CD14-positive monocyte (primary cell): ENCODE results near the gene LYZL1. TPM values are rescaled to one million over a fixed set of nuclear protein-coding genes. Genes with fewer than 3 reads are reported as not detected.

Experiments used
- DNase-seq, 3 donors: peaks; one replicate each; pipeline ENCODE4 v3.0.0-alpha.2; 2011 to 2022
- H2AFZ ChIP-seq: 2 replicates; pipeline ENCODE4 v1.6.0; 2012; ENCODE audit warnings: mild to moderate bottlenecking, low read depth, low read length, inconsistent platforms; ENCODE audit not compliant: insufficient read depth, poor library complexity, severe bottlenecking
- H3K27ac ChIP-seq, 2 donors: 1 replicate in 1 of 2; 2 replicates in 1 of 2; pipeline ENCODE4 v1.5.1; 2012 to 2013; ENCODE audit warnings: low read length in 2 of 2, control low read depth in 1 of 2, inconsistent platforms in 1 of 2, low read depth in 1 of 2, mild to moderate bottlenecking in 1 of 2
- H3K27me3 ChIP-seq, 2 donors: one replicate each; pipeline versions ENCODE4 v1.6.0 to v1.6.1; 2011 to 2013; ENCODE audit warnings: low read length in 2 of 2; ENCODE audit not compliant: control insufficient read depth in 2 of 2, insufficient read depth in 2 of 2
- H3K36me3 ChIP-seq, 2 donors: replicated peaks in 1 of 2; 1 replicate in 1 of 2; 2 replicates in 1 of 2; pipeline versions ENCODE4 v1.5.1 to v1.6.1; 2012 to 2013; ENCODE audit warnings: low read length in 2 of 2, control low read depth in 1 of 2, inconsistent platforms in 1 of 2, mild to moderate bottlenecking in 1 of 2; ENCODE audit not compliant: insufficient read depth in 2 of 2, control insufficient read depth in 1 of 2
- H3K4me1 ChIP-seq, 2 donors: 1 replicate in 1 of 2; 2 replicates in 1 of 2; pipeline versions ENCODE4 v1.5.1 to v1.6.1; 2012 to 2013; ENCODE audit warnings: low read length in 2 of 2, control low read depth in 1 of 2, inconsistent platforms in 1 of 2, mild to moderate bottlenecking in 1 of 2, moderate library complexity in 1 of 2; ENCODE audit not compliant: insufficient read depth in 2 of 2, control insufficient read depth in 1 of 2
- H3K4me2 ChIP-seq: replicated peaks from 2 replicates; pipeline ENCODE3; 2012; ENCODE audit warnings: low read length, moderate library complexity, mild to moderate bottlenecking; ENCODE audit not compliant: poor library complexity, severe bottlenecking; ENCODE audit errors: extremely low read depth
- H3K4me3 ChIP-seq, 3 experiments: fragments of 200-600 bp in 1 of 3; sonication (generic) in 1 of 3; replicated peaks in 1 of 3; 1 replicate in 2 of 3; 2 replicates in 1 of 3; pipeline ENCODE4 v1.5.1; 2011 to 2013; ENCODE audit warnings: low read length in 3 of 3, mild to moderate bottlenecking in 3 of 3, control low read depth in 2 of 3, low read depth in 2 of 3, inconsistent platforms in 1 of 3, moderate library complexity in 1 of 3
- H3K79me2 ChIP-seq: 2 replicates; pipeline ENCODE4 v1.6.0; 2012; ENCODE audit warnings: mild to moderate bottlenecking, control low read depth, inconsistent platforms, low read length, moderate library complexity; ENCODE audit not compliant: insufficient read depth
- H3K9ac ChIP-seq: 2 replicates; pipeline ENCODE4 v1.6.0; 2017; ENCODE audit warnings: low read length, mild to moderate bottlenecking; ENCODE audit not compliant: insufficient read depth, poor library complexity, severe bottlenecking
- H3K9me3 ChIP-seq, 2 donors: replicated peaks in 1 of 2; 1 replicate in 1 of 2; 2 replicates in 1 of 2; pipeline versions ENCODE4 v1.5.1 to v1.6.1; 2012 to 2013; ENCODE audit warnings: low read length in 2 of 2, control low read depth in 1 of 2; ENCODE audit not compliant: control insufficient read depth in 1 of 2, insufficient read depth in 1 of 2
- H4K20me1 ChIP-seq: 2 replicates; pipeline ENCODE4 v1.6.0; 2012; ENCODE audit warnings: mild to moderate bottlenecking, low read length, control low read depth, moderate library complexity; ENCODE audit not compliant: insufficient read depth
- H3K27ac Mint-ChIP-seq, 7 donors: one replicate each; pipeline ENCODE4 v1.8.0; 2020; ENCODE audit warnings: mild to moderate bottlenecking in 7 of 7, mixed read lengths in 7 of 7, moderate library complexity in 6 of 7, inconsistent platforms in 2 of 7
- H3K27me3 Mint-ChIP-seq, 3 donors: one replicate each; pipeline ENCODE4 v1.8.0; 2021 to 2022; ENCODE audit warnings: low read depth in 3 of 3, mild to moderate bottlenecking in 3 of 3, mixed read lengths in 3 of 3, moderate library complexity in 3 of 3, inconsistent platforms in 1 of 3
- H3K36me3 Mint-ChIP-seq, 2 donors: one replicate each; pipeline ENCODE4 v1.8.0; 2020; ENCODE audit warnings: mixed read lengths in 2 of 2, inconsistent platforms in 1 of 2, mild to moderate bottlenecking in 1 of 2
- H3K4me1 Mint-ChIP-seq: one replicate; pipeline ENCODE4 v1.8.0; 2020; ENCODE audit warnings: mild to moderate bottlenecking, mixed read lengths
- H3K4me3 Mint-ChIP-seq, 2 donors: one replicate each; pipeline ENCODE4 v1.8.0; 2020; ENCODE audit warnings: mild to moderate bottlenecking in 2 of 2, mixed read lengths in 2 of 2, moderate library complexity in 1 of 2
- H3K9me3 Mint-ChIP-seq, 7 donors: one replicate each; pipeline ENCODE4 v1.8.0; 2020 to 2022; ENCODE audit warnings: mixed read lengths in 7 of 7, mild to moderate bottlenecking in 6 of 7, moderate library complexity in 6 of 7, inconsistent platforms in 2 of 7
- WGBS: methylation state at CpG from one replicate; pipeline ENCODE4 v1.1.5; 2013; ENCODE audit warnings: missing lambda C conversion rate; ENCODE audit not compliant: insufficient coverage; 5-methylcytosine and 5-hydroxymethylcytosine counted together
- intact Hi-C, 2 donors: fragments of 100-400 bp; cut with micrococcal nuclease; formaldehyde crosslinking; loops; one replicate each; pipeline versions ENCODE4 v1.15.0 to v1.15.1; 2023
- polyA plus RNA-seq, 3 donors: library from polyadenylated mRNA; depleted of rRNA in 1 of 3; unstranded in 2 of 3; stranded (reverse) in 1 of 3; fragments of 300-500 nt in 2 of 3; fragments of >200 nt in 1 of 3; fragmentation: Illumina TruSeq in 2 of 3; gene quantifications; 1 replicate in 2 of 3; 2 replicates in 1 of 3; pipeline ENCODE4 v1.2.3, GENCODE V29; 2012 to 2021
- TF ChIP-seq, protein P1 (sequence below): fragments of 200-600 bp; IDR thresholded peaks from one replicate; pipeline ENCODE4 v1.8.0; 2022; ENCODE audit warnings: antibody characterized with exemption, mild to moderate bottlenecking

The LYZL1 gene
- polyA plus RNA-seq, 3 donors, result not detected

GRCh38 chr10:29327746-29328102, 38.9 kb downstream of the LYZL1 start:
- H3K27ac ChIP-seq, result no peak overlapping the region
- Mint-ChIP-seq H3K27me3 (peaks cover 5 to 7% (median 6%) of the 10 kb centered on the region in 3 donors), H3K36me3 (no peaks in the 10 kb centered on the region), H3K4me3 (no peak overlapping the region), H3K9me3 (peaks cover 0 to 4% (median 0%) of the 10 kb centered on the region in 7 donors), H3K27ac (no peak overlapping the region), H3K4me1 (no peaks in the 10 kb centered on the region)
- no peak overlapping the region for H3K9ac ChIP-seq
- intact Hi-C loops, result no loop called here
- H3K9me3 ChIP-seq, result no peaks in the 10 kb centered on the region
- no peak for DNase-seq
- no peak overlapping the region for H3K4me2 ChIP-seq
- 100% methylated on average over 3 of the region's 6 CpGs for WGBS
- H4K20me1 ChIP-seq, result no peaks in the 10 kb centered on the region
- no peaks in the 10 kb centered on the region for H3K36me3 ChIP-seq
- no peak overlapping the region for H3K4me3 ChIP-seq
- H3K4me1 ChIP-seq, result no peaks in the 10 kb centered on the region
- H2AFZ ChIP-seq, result no peak overlapping the region
- H3K79me2 ChIP-seq, result no peaks in the 10 kb centered on the region
- H3K27me3 ChIP-seq, result no peaks in the 10 kb centered on the region
- TF ChIP-seq, protein P1, sequence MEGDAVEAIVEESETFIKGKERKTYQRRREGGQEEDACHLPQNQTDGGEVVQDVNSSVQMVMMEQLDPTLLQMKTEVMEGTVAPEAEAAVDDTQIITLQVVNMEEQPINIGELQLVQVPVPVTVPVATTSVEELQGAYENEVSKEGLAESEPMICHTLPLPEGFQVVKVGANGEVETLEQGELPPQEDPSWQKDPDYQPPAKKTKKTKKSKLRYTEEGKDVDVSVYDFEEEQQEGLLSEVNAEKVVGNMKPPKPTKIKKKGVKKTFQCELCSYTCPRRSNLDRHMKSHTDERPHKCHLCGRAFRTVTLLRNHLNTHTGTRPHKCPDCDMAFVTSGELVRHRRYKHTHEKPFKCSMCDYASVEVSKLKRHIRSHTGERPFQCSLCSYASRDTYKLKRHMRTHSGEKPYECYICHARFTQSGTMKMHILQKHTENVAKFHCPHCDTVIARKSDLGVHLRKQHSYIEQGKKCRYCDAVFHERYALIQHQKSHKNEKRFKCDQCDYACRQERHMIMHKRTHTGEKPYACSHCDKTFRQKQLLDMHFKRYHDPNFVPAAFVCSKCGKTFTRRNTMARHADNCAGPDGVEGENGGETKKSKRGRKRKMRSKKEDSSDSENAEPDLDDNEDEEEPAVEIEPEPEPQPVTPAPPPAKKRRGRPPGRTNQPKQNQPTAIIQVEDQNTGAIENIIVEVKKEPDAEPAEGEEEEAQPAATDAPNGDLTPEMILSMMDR, result no peak

GRCh38 chr10:29328983-29329382, 40.1 kb downstream of the LYZL1 start:
- H3K27me3 ChIP-seq, result no peaks in the 10 kb centered on the region
- H3K4me1 ChIP-seq, result no peaks in the 10 kb centered on the region
- no peaks in the 10 kb centered on the region for H3K36me3 Mint-ChIP-seq
- no peaks in the 10 kb centered on the region for H3K36me3 ChIP-seq
- H3K4me2 ChIP-seq, result no peak overlapping the region
- no peaks in the 10 kb centered on the region for H3K9me3 ChIP-seq
- no peak overlapping the region for H3K4me3 ChIP-seq
- no peaks in the 10 kb centered on the region for H3K4me1 Mint-ChIP-seq
- H3K4me3 Mint-ChIP-seq, result no peak overlapping the region
- 93% methylated on average over 2 of the region's 3 CpGs for WGBS
- H3K27ac ChIP-seq, result no peak overlapping the region
- no peaks in the 10 kb centered on the region for H4K20me1 ChIP-seq
- no peaks in the 10 kb centered on the region for H3K79me2 ChIP-seq
- peaks cover 0 to 4% (median 0%) of the 10 kb centered on the region in 7 donors for H3K9me3 Mint-ChIP-seq
- peaks cover 3 to 4% (median 4%) of the 10 kb centered on the region in 3 donors for H3K27me3 Mint-ChIP-seq
- H3K9ac ChIP-seq, result no peak overlapping the region
- TF ChIP-seq, protein P1, result no peak
- no peak overlapping the region for H3K27ac Mint-ChIP-seq
- intact Hi-C loops, result no loop called here
- H2AFZ ChIP-seq, result no peak overlapping the region
- no peak for DNase-seq
